ENCODE results near the gene C1orf146.
"Not testable (repeated sequence)": the region's sequence is repeated elsewhere in the genome, so short reads cannot be mapped to it uniquely, and the experiment has no call there.

The C1orf146 gene

DNA sequence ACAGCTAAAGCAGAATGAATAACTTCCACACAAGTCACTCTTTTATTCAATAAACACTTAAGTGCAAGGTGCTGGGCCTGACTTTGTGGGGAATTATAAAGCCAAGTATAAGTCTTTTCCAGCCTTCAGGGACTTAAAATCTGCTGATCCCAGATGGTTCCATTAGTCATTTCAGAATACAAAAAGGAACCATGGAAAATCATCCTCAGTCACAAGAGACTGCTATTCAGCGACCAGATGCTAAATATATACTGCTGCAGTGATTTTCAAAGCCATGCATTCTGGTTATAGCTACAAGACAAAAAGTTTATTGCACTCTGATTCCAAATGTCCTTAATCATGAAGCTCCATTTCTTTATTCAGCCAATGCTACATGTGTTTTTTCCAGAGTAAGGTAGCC is 55.3 kb downstream of the C1orf146 start:
- DNase-seq (ENCODE audit: extremely low read depth, low read depth): no peak

DNA sequence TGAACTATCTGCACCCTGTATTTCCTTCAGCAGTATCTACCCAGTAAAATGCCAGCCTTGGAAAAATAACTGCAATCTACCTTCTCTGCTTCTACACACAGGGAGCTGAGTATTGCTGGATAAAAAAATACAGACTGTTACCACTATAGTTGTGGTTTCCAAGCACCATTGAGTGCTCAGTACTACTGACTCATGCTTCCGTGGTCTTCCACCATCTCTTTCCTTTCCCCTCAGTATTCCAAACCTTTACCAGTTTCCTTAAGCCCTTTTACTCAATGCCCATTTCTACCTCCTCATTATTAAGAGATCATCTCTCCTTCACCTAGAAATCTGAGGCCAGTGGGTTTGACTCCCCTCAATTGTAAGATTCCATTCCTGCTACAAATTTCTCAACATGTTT is 57.2 kb downstream of the C1orf146 start:
- no peak for DNase-seq (ENCODE audit: extremely low read depth, low read depth)
- TF ChIP-seq CTCF (IDR thresholded peaks at IDR 0.05; ENCODE audit: low read depth, low read length): no peak

More for the DNA sequence above, 55.3 kb downstream of the C1orf146 start:
- TF ChIP-seq CTCF (IDR thresholded peaks at IDR 0.05; ENCODE audit: low read depth, low read length): no peak

DNA sequence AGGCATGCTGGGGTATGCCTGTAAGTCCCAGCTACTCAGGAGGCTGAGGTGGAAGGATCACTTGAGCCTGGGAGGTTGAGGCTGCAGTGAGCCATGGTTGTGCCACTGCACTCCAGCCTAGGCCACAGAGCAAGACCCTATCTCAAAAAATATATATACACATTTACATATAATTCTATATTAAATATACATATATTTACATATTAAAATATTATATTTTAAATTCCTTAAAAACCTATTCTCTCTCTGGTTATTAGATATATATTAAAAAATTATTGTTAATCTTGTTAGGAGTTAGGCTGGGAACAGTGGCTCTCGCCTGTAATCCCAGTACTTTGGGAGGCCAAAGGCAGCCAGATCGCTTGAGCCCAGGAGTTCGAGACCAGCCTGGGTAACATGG is 58.4 kb downstream of the C1orf146 start:
- DNase-seq (ENCODE audit: extremely low read depth, low read depth): no peak
- TF ChIP-seq CTCF (IDR thresholded peaks at IDR 0.05; ENCODE audit: low read depth, low read length): no peak

DNA sequence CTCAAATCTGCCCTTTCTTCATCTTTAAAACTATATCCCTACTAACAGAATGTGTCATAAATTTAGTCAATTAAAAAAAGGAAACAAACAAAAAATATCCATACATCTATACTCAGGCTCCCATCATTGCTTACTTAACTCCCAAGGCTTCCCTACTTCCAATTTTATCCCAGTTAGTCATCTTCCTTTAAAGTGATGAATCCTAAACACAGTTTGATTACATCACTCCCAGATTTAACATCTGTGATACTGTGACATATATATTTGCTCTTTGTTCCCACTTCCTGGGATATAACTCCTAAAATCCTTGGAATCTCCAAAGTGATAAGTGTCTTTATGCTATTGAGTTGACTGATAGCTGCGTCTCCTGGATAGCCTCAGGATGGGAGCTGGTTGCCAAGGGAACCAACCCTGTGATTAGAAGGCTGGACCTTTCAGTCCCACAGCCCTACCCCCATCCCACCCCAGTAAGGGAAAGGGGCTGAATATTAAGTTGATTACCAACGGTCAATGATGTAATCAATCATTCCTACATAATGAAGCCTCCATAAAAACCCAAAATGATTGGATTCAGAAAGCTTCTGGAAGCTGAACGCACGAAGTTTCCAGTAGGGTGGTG is 59.5 kb downstream of the C1orf146 start:
- DNase-seq (ENCODE audit: extremely low read depth, low read depth): no peak
- no peak for TF ChIP-seq CTCF (IDR thresholded peaks at IDR 0.05; ENCODE audit: low read depth, low read length)

DNA sequence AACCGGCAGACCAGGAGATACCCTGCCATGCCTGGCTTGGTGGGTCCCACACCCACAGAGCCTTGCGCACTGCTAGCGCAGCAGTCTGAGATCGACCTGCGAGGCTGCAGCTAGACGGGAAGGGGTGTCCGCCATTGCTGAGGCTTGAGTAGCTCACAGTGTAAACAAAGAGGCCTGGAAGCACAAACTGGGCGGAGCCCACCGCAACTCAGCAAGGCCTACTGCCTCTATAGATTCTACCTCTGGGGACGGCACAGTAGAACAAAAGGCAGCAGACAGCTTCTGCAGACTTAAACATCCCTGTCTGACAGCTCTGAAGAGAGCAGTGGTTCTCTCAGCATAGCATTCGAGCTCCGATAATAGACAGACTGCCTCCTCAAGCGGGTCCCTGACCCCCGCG is 62.1 kb downstream of the C1orf146 start:
- not testable (repeated sequence) for DNase-seq (ENCODE audit: extremely low read depth, low read depth)

GRCh38 chr1:92281411-92281810 is 63.7 kb downstream of the C1orf146 start:
- DNase-seq (ENCODE audit: extremely low read depth, low read depth): not testable (repeated sequence)

- DNase-seq (ENCODE audit: extremely low read depth, low read depth): peak; percentile 22
- peak; percentile 80 for TF ChIP-seq CTCF (IDR thresholded peaks at IDR 0.05; ENCODE audit: low read depth, low read length)
Measured at GRCh38 chr1:92291372-92291999, 73.8 kb downstream of the C1orf146 start.

Measured in AG09319 (cell line).